HFF-Myc (cell line): ENCODE results near the gene CENPX.

Experiments
- DNase-seq: peaks from one replicate; pipeline ENCODE4 v3.0.0-alpha.2; 2011; ENCODE audit warnings: low read depth; ENCODE audit errors: extremely low read depth
- H3K4me3 ChIP-seq: replicated peaks from 2 replicates; pipeline ENCODE4 v1.5.1; 2011; ENCODE audit warnings: low read depth, mild to moderate bottlenecking, control low read depth, low read length
- CTCF ChIP-seq: IDR thresholded peaks from 2 replicates; pipeline ENCODE4 v1.5.1; 2012; ENCODE audit warnings: mild to moderate bottlenecking, low read depth, low read length, control low read depth; ENCODE audit errors: missing control alignments

CENPX gene

GRCh38 chr17:82000803-82001570 is 21.7 kb downstream of the CENPX start:
- no peak for TF ChIP-seq CTCF
- no peak for DNase-seq
- no peak overlapping the region for H3K4me3 ChIP-seq

- TF ChIP-seq CTCF = no peak
- H3K4me3 ChIP-seq = no peak overlapping the region
These were observed 22.5 kb downstream of the CENPX start for GRCh38 chr17:81999976-82000802.

GRCh38 chr17:81999587-81999975 is 23.1 kb downstream of the CENPX start:
- H3K4me3 ChIP-seq = no peak overlapping the region
- no peak for DNase-seq
- TF ChIP-seq CTCF = no peak

More at GRCh38 chr17:81999976-82000802, 22.5 kb downstream of the CENPX start:
- DNase-seq = no peak

GRCh38 chr17:81998691-81999438 is 23.8 kb downstream of the CENPX start:
- DNase-seq = no peak
- no peak for TF ChIP-seq CTCF
- no peak overlapping the region for H3K4me3 ChIP-seq

GRCh38 chr17:81998212-81998611 is 24.5 kb downstream of the CENPX start:
- no peak for DNase-seq
- H3K4me3 ChIP-seq = no peak overlapping the region
- no peak for TF ChIP-seq CTCF

- H3K4me3 ChIP-seq = no peak overlapping the region
- DNase-seq = no peak
- no peak for TF ChIP-seq CTCF
These were observed 25.8 kb downstream of the CENPX start for GRCh38 chr17:81996757-81997441.
